ENCODE measurements around the gene LMF2.

DNA sequence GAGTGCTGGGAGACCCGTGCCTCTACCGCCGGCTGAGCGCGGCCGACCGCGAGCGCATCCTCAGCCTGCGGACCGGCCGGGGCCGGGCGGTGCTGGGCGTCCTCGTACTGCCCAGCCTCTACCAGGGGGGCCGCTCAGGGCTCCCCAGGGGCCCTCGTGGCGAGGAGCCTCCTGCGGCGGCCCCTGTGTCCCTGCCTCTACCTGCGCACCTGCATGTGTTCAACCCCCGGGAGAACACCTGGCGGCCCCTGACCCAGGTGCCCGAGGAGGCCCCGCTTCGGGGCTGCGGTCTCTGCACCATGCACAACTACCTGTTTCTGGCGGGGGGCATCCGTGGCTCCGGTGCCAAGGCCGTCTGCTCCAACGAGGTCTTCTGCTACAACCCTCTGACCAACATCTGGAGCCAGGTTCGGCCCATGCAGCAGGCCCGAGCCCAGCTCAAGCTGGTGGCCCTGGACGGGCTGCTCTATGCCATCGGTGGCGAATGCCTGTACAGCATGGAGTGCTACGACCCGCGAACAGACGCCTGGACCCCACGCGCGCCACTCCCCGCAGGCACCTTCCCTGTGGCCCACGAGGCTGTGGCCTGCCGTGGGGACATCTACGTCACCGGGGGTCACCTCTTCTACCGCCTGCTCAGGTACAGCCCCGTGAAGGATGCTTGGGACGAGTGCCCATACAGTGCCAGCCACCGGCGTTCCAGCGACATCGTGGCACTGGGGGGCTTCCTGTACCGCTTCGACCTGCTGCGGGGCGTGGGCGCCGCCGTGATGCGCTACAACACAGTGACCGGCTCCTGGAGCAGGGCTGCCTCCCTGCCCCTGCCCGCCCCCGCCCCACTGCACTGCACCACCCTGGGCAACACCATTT lies 41.7 kb upstream of the LMF2 start:
- TF ChIP-seq, protein P1, sequence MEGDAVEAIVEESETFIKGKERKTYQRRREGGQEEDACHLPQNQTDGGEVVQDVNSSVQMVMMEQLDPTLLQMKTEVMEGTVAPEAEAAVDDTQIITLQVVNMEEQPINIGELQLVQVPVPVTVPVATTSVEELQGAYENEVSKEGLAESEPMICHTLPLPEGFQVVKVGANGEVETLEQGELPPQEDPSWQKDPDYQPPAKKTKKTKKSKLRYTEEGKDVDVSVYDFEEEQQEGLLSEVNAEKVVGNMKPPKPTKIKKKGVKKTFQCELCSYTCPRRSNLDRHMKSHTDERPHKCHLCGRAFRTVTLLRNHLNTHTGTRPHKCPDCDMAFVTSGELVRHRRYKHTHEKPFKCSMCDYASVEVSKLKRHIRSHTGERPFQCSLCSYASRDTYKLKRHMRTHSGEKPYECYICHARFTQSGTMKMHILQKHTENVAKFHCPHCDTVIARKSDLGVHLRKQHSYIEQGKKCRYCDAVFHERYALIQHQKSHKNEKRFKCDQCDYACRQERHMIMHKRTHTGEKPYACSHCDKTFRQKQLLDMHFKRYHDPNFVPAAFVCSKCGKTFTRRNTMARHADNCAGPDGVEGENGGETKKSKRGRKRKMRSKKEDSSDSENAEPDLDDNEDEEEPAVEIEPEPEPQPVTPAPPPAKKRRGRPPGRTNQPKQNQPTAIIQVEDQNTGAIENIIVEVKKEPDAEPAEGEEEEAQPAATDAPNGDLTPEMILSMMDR (IDR thresholded peaks at IDR 0.05) = no peak
- TF ChIP-seq POLR2A (IDR thresholded peaks at IDR 0.05) = no peak

Measured in esophagus squamous epithelium (tissue), 4 donors.